HCEC 1CT (cell line): ENCODE measurements around the gene KLHL17.
A peak's percentile ranks its signal among the peaks of the same experiment; 100 is the strongest.
"Not testable (repeated sequence)": the region's sequence is repeated elsewhere in the genome, so short reads cannot be mapped to it uniquely, and the experiment has no call there.

ENCODE experiments used
- DNase-seq: peaks from one replicate; pipeline ENCODE4 v3.0.0-alpha.2; 2017

KLHL17 gene

DNA sequence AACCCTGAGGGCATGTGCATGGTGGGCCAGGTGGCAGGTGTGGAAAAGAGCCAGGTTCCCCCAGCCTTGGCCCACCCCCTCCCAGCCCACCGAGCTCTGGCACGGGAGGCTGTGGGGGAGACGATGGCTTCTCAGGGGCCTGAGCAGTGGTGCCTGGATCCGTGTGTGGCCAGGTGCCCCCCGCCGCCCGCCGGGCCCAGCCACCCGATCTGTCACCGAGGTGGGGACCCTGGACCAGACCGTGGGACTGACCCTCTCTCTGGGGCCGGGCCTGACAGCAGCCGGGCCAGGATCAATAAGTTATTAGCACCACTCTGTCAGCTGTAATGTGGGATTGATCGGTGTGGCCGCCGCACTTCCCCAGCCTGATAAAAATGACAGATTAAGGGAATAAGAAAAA is 22.9 kb upstream of the KLHL17 start:
- DNase-seq, result no peak

DNA sequence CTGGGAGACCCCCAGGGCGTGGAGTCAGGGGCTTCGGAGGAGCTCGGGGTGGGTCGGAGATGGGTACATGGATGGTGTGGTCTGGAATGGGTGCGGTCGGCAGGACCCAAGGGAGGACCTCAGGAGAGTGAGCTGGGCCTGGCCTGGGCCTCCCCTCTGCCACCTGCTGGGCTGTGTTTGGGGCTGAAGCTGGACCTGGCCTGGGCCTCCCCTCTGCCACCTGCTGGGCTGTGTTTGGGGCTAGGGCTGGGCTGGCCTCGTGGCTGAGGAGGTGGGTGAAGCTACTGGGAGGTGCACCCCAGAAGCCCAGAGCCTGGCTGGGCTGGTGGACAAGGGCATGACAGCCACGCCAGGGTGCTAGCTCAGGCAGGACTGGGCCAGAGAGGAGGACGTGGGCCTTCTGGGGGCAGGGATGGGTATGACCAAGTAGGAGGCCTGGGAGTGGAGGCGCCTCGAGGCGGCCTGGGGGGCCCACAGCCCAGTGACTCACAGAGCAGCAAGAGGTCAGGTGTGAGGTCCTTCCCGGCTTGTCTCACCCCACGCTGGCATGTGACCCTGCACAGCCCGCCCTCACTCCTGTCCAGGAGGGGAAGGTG is 22.2 kb upstream of the KLHL17 start:
- peak; percentile 27 for DNase-seq

DNA sequence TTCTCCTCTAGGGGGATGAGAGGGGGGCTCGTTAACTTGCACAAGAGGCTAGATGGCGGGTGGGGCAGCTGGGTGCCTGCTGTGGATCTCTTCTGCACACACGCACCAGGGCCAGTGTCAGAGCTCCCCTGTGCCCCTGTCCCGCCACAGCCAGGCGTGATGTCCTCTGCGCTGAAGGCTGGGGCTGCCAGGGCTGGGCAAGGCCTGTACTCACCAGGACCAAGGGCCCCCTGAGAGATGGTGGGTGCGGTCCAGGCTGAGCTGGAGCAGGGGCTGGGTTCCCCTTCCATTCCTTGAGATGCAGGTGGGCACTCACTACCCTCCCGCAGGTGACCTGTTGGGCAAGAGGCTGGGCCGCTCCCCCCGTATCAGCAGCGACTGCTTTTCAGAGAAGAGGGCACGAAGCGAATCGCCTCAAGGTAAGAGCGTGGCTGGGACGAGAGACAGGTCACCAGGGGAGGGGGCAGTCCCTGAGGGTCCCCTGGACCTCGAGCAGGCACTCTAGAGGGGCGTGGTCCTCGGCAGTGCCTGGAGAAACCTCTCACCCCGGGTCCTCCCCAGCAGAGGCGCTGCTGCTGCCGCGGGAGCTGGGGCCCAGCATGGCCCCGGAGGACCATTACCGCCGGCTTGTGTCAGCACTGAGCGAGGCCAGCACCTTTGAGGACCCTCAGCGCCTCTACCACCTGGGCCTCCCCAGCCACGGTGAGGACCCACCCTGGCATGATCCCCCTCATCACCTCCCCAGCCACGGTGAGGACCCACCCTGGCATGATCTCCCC is 21.5 kb upstream of the KLHL17 start:
- no peak for DNase-seq

DNA sequence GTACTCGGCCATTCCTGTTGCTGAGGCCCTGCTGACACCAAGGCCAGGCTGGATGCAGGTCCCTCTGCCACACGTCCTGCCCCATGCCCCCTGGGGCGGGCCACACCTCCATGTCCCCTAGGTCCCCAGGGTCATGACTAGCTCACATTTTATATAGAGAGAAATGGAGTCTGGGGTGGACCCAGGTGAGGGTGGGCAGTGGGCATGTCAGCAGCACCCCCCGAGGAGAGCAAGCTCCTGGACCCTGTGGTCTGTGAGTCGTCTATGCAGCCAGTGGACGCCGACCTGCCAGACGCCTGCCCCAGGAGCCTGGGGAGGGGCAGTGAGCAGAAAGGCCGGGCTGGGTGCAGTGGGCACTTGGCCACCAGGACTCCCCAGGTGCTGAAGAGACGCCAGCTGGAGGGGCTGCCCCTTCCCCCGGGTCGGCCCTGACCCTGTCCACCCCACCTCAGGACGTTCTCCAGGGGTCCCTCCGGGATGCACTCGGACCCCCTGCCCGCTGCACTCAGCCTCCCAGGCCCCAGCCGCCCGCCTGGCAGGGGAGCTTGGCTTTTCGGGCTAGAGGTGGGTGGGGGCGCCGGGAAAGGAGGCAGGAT is 20.8 kb upstream of the KLHL17 start:
- no peak for DNase-seq

DNA sequence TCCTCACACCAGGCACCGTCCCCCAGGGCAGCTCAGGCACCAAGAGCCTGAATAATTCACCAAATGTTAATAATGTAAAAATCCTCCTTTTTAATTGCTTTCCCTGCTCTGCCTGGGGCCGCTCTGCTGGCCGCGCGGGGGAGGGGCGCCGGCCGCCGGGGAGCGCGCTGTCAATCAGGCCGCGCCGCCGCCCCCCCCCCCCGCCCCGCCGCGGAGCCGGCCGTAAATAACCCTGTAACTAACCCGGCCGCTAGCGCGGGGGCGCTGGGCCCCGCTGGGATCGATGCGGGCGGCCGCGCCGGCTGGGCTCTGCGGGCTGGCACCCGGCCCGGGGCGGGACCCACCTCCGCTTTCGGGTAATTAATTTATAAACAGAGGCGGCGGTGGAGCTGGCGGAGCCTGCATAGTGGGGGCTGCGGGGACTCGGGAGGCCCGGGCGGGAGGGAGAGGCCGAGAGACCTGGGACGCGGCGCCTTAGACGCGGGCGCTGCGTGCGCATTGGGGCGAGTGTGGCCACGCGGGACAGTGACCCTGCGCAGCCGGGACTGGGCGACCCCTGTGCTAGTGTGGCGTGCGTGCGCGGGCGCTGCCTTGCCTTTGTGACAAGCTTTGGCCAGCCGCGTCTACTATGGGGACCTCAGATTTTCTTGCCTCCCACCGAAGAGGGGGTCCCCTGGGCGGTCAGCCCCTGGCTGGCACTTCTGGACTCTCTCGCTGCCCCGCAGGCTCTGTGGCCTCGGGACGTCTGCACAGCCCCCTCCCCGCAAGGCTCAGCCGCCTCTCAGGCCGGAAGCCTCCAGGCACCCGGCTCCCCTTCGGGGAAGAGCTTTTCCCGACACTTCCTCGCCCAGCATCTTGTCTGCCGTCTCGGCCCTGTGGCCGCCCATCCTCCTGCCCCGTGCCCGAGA is 20.0 kb upstream of the KLHL17 start:
- peak; percentile 35 for DNase-seq

DNA sequence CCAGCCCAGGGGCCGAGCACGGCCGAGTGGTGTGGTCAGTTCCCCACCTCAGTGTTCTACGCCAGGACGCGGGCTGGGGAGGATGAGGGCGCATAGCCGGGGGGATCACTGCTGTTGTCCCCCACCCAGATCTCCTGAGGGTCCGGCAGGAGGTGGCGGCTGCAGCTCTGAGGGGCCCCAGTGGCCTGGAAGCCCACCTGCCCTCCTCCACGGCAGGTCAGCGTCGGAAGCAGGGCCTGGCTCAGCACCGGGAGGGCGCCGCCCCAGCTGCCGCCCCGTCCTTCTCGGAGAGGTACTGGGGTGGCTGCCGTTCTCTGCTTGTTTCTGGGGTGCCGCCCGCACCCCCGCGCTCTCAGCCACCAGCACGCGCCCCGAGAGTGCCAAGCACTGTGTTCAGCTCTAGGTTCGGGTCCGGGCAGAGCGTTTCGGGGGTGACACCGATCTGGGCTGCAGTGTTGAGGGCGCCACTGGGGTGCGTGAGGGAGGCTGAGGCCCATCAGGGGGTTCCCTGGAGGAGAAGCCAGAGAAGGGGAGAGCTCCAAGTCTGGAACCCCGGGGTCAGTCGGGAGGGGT is 19.3 kb upstream of the KLHL17 start:
- DNase-seq, result no peak

DNA sequence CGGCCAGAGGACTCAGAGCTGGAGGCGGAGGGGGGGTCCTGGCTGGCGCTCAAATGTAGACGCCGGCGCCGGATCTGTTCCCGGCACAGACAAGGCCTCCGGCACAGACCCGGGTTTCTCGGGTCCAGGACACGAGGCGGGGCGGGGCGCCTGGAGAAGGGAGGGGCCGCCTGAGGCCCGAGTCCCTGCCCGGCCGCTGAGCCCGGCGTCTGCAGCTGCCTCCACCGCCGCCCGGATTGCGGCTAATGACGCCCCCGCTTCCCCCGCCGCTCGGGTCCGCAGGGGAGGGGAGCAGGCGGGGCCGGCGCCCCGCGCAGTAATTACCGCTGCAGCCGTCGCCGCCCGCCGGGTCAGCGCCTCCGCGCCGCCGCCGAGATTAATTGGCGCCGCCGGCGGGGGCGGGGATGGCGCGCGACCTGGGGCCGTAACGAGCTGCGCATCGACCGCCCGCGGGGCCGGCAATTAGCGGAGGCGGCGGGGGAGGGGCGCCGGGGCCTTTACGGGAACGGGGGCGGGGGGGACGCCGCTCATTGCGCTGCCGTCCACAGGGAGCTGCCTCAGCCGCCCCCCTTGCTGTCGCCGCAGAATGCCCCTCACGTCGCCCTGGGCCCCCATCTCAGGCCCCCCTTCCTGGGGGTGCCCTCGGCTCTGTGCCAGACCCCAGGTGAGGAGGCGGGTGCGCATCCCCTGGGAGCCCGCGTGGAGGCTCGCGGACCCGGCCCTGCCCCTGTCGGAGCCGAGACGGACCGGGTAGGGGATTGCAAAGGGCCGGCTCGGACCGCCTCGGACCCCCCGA is 18.6 kb upstream of the KLHL17 start:
- peak; percentile 61 for DNase-seq

DNA sequence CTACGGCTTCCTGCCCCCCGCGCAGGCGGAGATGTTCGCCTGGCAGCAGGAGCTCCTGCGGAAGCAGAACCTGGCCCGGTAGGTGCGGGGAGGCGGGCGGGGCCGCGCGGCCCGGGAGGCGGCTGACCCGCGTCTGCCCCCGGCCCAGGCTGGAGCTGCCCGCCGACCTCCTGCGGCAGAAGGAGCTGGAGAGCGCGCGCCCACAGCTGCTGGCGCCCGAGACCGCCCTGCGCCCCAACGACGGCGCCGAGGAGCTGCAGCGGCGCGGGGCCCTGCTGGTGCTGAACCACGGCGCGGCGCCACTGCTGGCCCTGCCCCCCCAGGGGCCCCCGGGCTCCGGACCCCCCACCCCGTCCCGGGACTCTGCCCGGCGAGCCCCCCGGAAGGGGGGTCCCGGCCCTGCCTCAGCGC is 18.0 kb upstream of the KLHL17 start:
- no peak for DNase-seq

DNA sequence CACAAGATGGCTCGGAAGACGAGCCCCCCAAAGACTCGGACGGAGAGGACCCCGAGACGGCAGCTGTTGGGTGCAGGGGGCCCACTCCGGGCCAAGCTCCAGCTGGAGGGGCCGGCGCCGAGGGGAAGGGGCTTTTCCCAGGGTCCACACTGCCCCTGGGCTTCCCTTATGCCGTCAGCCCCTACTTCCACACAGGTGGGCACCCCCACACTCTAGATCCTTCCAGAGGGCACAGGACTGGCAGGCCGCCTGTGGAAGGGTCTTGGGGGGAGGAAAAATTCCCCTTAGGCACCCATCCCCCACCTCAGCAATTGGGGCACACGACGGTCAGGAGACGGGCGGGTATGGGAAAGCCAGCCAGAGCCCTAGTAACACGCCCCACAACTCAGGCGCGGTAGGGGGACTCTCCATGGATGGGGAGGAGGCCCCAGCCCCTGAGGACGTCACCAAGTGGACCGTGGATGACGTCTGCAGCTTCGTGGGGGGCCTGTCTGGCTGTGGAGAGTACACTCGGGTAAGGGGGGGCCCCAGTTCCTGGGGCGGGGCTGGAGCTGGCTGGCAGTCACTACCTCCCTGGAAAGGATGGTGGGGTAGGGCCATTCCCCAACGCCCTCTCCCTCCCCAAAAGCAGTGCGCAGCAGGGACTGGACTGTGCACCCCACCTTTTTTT is 17.4 kb upstream of the KLHL17 start:
- no peak for DNase-seq

DNA sequence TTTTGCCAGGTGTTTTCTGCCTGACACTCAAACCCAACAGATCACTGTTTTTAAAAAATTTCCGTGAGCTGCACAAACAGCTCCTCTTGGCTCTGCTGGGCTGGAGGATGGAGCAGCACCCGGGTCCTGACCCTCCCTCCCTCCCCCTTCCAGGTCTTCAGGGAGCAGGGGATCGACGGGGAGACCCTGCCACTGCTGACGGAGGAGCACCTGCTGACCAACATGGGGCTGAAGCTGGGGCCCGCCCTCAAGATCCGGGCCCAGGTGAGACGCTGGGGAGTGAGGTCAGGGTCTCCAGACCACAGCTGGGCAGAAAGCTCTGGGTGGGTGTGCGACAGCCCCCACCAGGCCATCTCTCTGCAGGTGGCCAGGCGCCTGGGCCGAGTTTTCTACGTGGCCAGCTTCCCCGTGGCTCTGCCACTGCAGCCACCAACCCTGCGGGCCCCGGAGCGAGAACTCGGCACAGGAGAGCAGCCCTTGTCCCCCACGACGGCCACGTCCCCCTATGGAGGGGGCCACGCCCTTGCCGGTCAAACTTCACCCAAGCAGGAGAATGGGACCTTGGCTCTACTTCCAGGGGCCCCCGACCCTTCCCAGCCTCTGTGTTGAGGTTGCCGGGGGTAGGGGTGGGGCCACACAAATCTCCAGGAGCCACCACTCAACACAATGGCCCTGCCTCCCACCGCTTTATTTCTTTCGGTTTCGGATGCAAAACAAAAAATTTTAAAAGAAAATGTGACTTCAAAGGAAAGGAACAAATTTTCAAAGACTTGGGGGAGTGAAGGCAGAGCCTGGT is 16.6 kb upstream of the KLHL17 start:
- DNase-seq, result no peak

DNA sequence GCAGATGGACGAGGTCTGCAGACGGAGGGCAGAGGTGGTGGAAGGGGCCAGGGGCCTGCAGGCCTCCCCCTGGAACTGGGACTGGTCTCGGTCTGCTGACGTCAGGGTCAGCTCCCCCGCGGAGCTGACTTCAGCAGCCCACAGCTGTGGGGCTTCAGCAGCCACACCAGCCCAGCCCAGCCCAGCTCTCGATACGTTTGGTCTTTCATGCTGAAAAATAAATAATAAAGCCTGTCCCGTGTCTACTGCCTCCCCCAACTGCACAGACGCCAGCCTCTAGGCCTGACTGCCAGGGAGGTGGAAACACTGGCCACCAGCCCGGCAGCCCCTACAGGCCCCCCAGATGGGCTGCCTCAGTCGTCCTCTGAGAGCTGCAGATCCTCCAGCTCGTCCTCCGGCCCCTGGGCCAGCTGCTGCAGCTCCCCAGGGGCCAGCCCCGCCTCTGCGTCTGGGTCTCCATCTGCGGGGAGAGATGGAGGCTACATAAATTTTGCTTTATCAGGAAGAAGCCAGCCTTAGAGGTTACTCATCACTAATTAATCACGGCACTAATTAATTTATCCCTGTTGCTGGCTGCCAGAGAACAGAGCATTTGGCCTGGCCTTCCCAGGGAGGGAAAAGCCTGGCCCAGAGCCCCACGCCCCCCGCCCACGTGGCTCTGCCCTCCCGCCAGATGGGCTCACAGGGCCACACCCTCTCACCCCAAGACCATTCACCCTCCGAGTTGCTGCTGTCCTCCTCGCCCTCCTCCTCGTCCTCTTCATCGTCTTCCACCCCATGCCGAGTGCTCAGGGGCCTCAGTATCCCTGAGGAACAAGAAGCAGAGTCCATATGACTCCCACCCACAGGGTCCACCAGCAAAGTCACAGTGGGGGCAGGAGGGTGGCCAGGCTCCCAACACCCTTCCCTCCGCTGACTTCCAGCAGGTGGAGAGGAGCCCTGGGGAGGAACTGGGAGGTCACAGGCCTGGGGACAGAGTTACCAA is 15.8 kb upstream of the KLHL17 start:
- no peak for DNase-seq

DNA sequence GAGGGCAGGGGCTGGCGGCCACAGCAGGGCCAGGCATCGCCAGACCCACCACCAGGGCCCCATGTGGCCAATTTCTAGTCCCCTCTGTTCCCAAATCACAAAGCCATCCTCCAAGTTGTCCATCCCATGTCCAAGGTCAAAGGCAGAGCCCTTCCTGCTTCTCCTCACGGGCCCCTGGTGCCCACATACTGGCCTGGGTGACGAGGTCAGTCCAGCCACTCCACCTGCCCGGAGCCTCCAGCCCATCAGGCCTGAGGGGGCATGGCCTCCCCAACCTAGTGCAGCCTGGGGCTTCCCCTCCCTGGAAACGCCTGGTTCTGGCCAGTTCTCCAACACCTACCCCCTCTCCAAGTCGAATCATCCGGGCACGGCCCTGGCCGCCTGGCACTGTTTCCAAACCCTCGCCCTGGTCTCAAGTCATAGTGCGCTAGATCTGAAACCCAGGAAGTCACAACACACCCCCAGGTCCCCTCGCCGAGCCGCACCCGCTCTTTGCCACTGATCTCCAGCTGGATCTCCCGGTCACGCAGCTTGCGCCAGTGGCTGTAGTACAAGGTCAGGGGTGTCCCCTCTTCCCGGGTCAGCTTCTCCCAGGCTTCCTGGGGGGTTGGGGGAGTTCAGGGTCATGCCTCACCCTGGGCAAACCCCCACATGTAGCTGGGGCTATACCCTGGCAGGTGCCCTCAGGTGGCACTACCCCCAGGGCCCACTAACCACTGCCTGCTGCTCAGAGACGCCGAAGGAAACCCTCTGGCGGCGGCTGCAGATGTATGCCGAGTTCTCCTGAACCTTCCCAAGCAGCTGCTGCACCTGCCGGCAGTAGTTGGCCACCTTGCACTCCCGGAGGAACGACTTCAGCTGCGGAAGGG is 14.5 kb upstream of the KLHL17 start:
- DNase-seq, result no peak

DNA sequence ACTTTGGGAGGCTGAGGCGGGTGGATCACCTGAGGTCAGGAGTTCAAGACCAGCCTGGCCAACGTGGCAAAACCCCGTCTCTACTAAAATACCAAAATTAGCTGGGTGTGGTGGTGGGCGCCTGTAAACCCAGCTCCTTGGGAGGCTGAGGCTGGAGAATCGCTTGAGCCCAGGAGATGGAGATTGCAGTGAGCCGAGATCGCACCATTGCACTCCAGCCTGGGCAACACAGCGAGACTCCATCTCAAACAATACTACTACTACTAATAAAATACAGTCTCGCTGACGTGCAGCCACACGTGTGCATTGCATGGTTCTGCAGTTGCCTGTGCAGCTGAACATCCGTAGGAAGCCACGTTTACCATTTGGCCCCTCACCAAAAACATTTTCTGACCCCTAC is 13.6 kb upstream of the KLHL17 start:
- DNase-seq, result not testable (repeated sequence)

DNA sequence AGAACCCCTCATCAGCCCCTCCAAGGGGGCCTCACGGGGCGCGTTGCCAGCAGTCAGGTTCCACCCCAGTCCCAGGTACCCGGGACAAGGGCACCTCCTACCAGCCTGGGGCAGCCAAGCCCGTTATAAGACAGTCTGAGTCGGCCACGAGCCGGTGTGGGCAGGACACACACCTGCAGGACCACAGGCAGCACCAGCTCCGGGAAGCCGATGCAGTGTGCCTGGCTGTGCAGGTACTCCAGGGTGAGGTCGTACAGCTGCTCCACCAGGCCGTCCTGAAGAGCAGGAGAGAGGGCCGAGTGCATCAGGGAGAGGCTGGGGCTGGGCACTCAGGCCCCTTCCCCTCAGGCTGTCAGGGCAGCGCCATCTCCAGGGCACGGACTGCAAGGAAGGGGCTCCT is 12.4 kb upstream of the KLHL17 start:
- no peak for DNase-seq

DNA sequence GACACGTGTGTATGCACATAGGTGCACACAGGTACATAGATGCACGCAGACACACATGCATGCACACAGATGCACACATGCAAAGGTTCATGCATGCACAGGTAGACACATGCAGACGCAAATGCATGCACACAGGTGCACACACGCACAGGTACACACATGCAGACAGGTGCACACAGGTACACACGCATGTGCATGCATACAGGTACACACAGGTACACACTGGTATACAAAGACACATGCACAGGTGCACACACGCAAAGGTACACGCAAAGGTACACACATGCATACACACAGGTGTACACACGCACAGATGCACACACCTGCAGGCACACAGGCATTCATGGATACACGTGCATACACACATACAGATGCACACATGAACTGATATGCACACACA is 10.1 kb upstream of the KLHL17 start:
- no peak for DNase-seq

DNA sequence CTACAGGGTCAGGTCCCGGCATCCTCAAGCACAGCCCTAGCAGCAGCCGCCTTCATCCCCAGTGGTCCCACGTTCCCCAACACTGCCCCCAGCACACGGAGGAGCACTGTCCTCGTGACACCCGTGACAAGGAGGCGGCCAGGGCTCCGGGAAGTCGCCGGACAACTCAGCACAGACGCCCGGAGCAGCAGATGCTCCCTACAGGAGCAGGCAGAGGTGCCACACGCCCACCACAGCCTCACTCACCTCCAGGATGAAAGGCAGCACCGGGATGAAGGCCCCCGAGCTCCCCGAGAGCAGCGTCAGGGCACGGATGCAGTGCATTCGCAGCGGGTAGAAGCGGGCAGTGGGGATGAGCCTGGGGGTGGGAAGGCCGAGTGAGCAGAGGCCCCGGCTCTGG is 9.5 kb upstream of the KLHL17 start:
- no peak for DNase-seq

DNA sequence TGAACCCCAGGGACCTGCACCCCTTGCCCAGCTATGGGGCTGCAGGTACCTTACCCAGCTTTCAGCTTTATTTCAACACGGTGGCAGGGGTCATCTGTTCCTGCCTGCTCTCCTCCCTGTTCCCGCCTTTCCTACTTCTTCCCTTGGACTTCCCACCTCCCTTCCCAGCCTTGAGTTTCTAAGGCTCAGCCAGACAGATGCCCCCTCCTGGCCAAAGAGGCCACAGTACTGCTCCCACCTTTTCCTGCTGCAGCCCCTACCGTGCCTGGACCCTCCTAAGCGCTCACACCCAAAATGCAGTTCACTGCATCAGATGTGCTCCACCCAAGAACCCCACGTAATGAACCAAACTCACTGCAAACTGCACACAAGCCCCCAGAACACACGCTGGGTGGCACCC is 9.0 kb upstream of the KLHL17 start:
- DNase-seq, result peak; percentile 34

DNA sequence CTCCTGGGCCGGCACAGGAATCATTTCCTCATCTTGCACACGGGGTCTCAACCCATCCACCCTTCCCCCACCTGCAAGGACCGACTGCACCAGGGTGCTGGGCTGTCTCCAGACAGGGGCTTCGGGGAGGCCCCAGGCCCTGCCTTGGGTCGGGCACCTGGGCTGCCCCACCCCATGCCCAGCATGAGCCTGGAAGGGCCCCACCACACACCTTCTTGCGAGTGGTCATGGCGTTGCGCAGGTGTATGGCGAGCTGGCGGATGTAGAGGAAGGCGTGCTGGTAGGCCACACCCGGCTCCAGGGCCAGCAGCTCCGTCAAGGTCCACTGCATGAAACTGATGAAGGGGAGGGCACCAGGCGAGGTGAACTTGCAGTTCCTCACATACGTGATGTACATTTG is 8.2 kb upstream of the KLHL17 start:
- no peak for DNase-seq
